ENCODE results near the gene ITGB4. TPM values are rescaled to one million over a fixed set of nuclear protein-coding genes. Genes with fewer than 3 reads are reported as not detected.

Gene ITGB4
- total and polyA plus RNA-seq, 2 of the 13 experiments (the other 11 are each of a cell fraction or from before 2014, with no cell fraction given), result 6.9 to 14.5 TPM

GRCh38 chr17:75764711-75765421, 43.6 kb downstream of the ITGB4 start, which contains the start of gene GALK1:
Gene GALK1, minus strand, starts transcription at chr17:75765192. Its CDS starts 56 bp downstream, at chr17:75765136.
- 0% methylated on average over 8 of the region's 71 CpGs for WGBS (ENCODE audit: low lambda C conversion rate)
- in situ Hi-C loops (cut with HindIII; ENCODE audit: extremely low pct_ligation_motif_present, low pct_unique_long_range_greater_than_20kb), result no loop called here
- FAIRE-seq (no peak), DNase-seq (ENCODE audit: low spot score) (peak; percentile 59), ATAC-seq (peak; percentile 73)
- H3K9me3 ChIP-seq (ENCODE audit: low read length), result no peaks in the 10 kb centered on the region
- intact Hi-C loops (cut with micrococcal nuclease; ENCODE audit: unreplicated experiment), result loop anchor here (2.0 kb wide), 1 partner anchor 16 kb away; no protein-coding TSS in a partner anchor
- H3K27me3 ChIP-seq (ENCODE audit: control insufficient read depth in 1 of 2, insufficient read depth in 2 of 2, low read length in 2 of 2), result no peaks in the 10 kb centered on the region
- H3K4me1 ChIP-seq (ENCODE audit: insufficient read depth, low read length), result peaks cover 60% of the 10 kb centered on the region
- H3K9ac ChIP-seq (ENCODE audit: insufficient read depth, low read depth, low read length), result peak within 1 kb of the TSS; percentile 79
- ChIA-PET CTCF (ENCODE audit: low intra/inter-chr PET ratio, low total read pairs) (interaction anchor here (2.3 kb wide), 1 partner anchor 11 kb away, joined by 12 read pairs; no protein-coding TSS in a partner anchor), POLR2A (interaction anchor here (0.7 to 8.2 kb wide), 29 partner anchors 10 to 249 kb away, joined by 3 to 390 read pairs (median 5); partner anchors contain the start of genes ITGB4, RECQL5, SAP30BP and SMIM5)
- BruUV-seq (replicated peaks), result TSS peak; percentile 66
- H3K27ac ChIP-seq (ENCODE audit: extremely low read length, insufficient read depth, low read length), result peak within 1 kb of the TSS; percentile 79
- H2AFZ ChIP-seq (ENCODE audit: low read length), result no peak within 1 kb of the TSS
- H3K4me2 ChIP-seq (ENCODE audit: low read depth, low read length), result peak within 1 kb of the TSS; percentile 94
- H3K79me2 ChIP-seq (ENCODE audit: insufficient read depth, low read length), result no peaks in the 10 kb centered on the region
- no peaks in the 10 kb centered on the region for H4K20me1 ChIP-seq (ENCODE audit: insufficient read depth, low read length)
- H3K4me3 ChIP-seq (replicated peaks in 1 of 3; ENCODE audit: insufficient read depth in 1 of 3, low read depth in 2 of 3, low read length in 3 of 3), result peak within 1 kb of the TSS; percentile 77 to 87 (median 78)
- no peaks in the 10 kb centered on the region for H3K36me3 ChIP-seq (replicated peaks in 1 of 2; ENCODE audit: control insufficient read depth in 1 of 2, insufficient read depth in 2 of 2, low read length in 2 of 2)
- peak; percentile 78 for TF ChIP-seq CTCF (CRISPR knock-in tag; IDR thresholded peaks at IDR 0.05)
- TF ChIP-seq KAT8 (CRISPR knock-in tag; IDR thresholded peaks at IDR 0.05), result 0 out of 2 replicates have a peak, but pooled peaks have one; percentile 3
- peak; percentile 4; the same call in 1 of the 2 replicates for TF ChIP-seq ZNF501 (CRISPR knock-in tag; IDR thresholded peaks at IDR 0.05)
- TF ChIP-seq PHF21A (CRISPR knock-in tag; IDR thresholded peaks at IDR 0.05), result no peak
- TF ChIP-seq GFI1 (CRISPR knock-in tag; IDR thresholded peaks at IDR 0.05; ENCODE audit: borderline replicate concordance), result no peak
- TF ChIP-seq ZSCAN29 (CRISPR knock-in tag; conservative IDR thresholded peaks at IDR 0.05), result no peak
- TF ChIP-seq SAP130 (CRISPR knock-in tag; IDR thresholded peaks at IDR 0.05; ENCODE audit: low read depth), result peak; percentile 41; the same call in 1 of the 2 replicates
- peak; percentile 94 for TF ChIP-seq EEA1 (CRISPR knock-in tag; IDR thresholded peaks at IDR 0.05; ENCODE audit: borderline replicate concordance)
- TF ChIP-seq ZNF451 (CRISPR knock-in tag; IDR thresholded peaks at IDR 0.05), result peak; percentile 59; the same call in 1 of the 2 replicates
- TF ChIP-seq FLYWCH1 (CRISPR knock-in tag; IDR thresholded peaks at IDR 0.05), result no peak
- no peak for TF ChIP-seq MAFG (CRISPR knock-in tag; IDR thresholded peaks at IDR 0.05)
- no peak for TF ChIP-seq TRAFD1 (CRISPR knock-in tag; IDR thresholded peaks at IDR 0.05; ENCODE audit: borderline replicate concordance)
- TF ChIP-seq GZF1 (CRISPR knock-in tag; IDR thresholded peaks at IDR 0.05), result 0 out of 2 replicates have a peak, but pooled peaks have one; percentile 47
- peak; percentile 29; the same call in 1 of the 2 replicates for TF ChIP-seq ZNF788 (CRISPR knock-in tag; IDR thresholded peaks at IDR 0.05; ENCODE audit: borderline replicate concordance)
- TF ChIP-seq MXI1 (IDR thresholded peaks at IDR 0.05; ENCODE audit: borderline replicate concordance, low read depth, low read length), result no peak; the same call in 2 of the 3 replicates
- TF ChIP-seq RBFOX2 (IDR thresholded peaks at IDR 0.05; ENCODE audit: low read depth, low read length), result peak; percentile 87
- peak; percentile 59 for TF ChIP-seq POLR2AphosphoS5 (IDR thresholded peaks at IDR 0.05; ENCODE audit: low read depth, low read length)
- peak; percentile 56; the same call in 1 of the 2 replicates for TF ChIP-seq ZNF773 (CRISPR knock-in tag; IDR thresholded peaks at IDR 0.05; ENCODE audit: borderline replicate concordance)
- TF ChIP-seq JUNB (CRISPR knock-in tag; IDR thresholded peaks at IDR 0.05; ENCODE audit: borderline replicate concordance), result no peak
